DOHH2 (cell line): ENCODE results near the gene CRMP1.

ENCODE experiments used
- H3F3A ChIP-seq: fragments of 200-600 bp; sonication (generic), shearing (Covaris generic); 2 replicates; pipeline ENCODE4 v1.6.0; 2016; ENCODE audit warnings: antibody characterized with exemption, mild to moderate bottlenecking; ENCODE audit not compliant: control insufficient read depth, insufficient read depth
- H3K27ac ChIP-seq: fragments of 200-600 bp; sonication (generic); 2 replicates; pipeline ENCODE4 v1.5.1; 2014; ENCODE audit warnings: low read depth, mild to moderate bottlenecking, low read length, moderate library complexity
- H3K27me3 ChIP-seq: fragments of 200-600 bp; sonication (generic); 2 replicates; pipeline ENCODE4 v1.6.1; 2014; ENCODE audit warnings: mild to moderate bottlenecking, low read length, mixed read lengths; ENCODE audit not compliant: control insufficient read depth
- H3K36me3 ChIP-seq: fragments of 200-600 bp; sonication (generic); 2 replicates; pipeline ENCODE4 v1.6.1; 2014; ENCODE audit warnings: mild to moderate bottlenecking, low read length, moderate library complexity, mixed read lengths; ENCODE audit not compliant: control insufficient read depth
- H3K4me1 ChIP-seq: fragments of 200-600 bp; sonication (generic); 2 replicates; pipeline ENCODE4 v1.6.1; 2014; ENCODE audit warnings: mild to moderate bottlenecking, low read length, mixed read lengths; ENCODE audit not compliant: control insufficient read depth
- H3K4me2 ChIP-seq: fragments of 200-600 bp; sonication (generic); 2 replicates; pipeline ENCODE4 v1.6.0; 2014; ENCODE audit warnings: mild to moderate bottlenecking, low read length, moderate library complexity
- H3K4me3 ChIP-seq: fragments of 200-600 bp; sonication (generic); 2 replicates; pipeline ENCODE4 v1.5.1; 2014; ENCODE audit warnings: mild to moderate bottlenecking, low read length, mixed read lengths
- H3K79me2 ChIP-seq: fragments of 200-600 bp; sonication (generic); 2 replicates; pipeline ENCODE4 v1.6.1; 2014; ENCODE audit warnings: mild to moderate bottlenecking, low read length, mixed read lengths; ENCODE audit not compliant: control insufficient read depth
- H3K9me2 ChIP-seq: fragments of 200-600 bp; sonication (generic); replicated peaks from 2 replicates; pipeline ENCODE4 v1.6.1; 2014; ENCODE audit warnings: mild to moderate bottlenecking, low read length, mixed read lengths; ENCODE audit not compliant: control insufficient read depth
- H3K9me3 ChIP-seq: fragments of 200-600 bp; sonication (generic); 2 replicates; pipeline ENCODE4 v1.6.1; 2014; ENCODE audit warnings: antibody characterized with exemption, low read length, mixed read lengths; ENCODE audit not compliant: control insufficient read depth, insufficient read depth
- H4K20me1 ChIP-seq: fragments of 200-600 bp; sonication (generic); 2 replicates; pipeline ENCODE4 v1.6.0; 2014; ENCODE audit warnings: low read depth, mild to moderate bottlenecking, antibody characterized with exemption, low read length, moderate library complexity; ENCODE audit not compliant: control insufficient read depth, insufficient read depth
- EZH2phosphoT487 ChIP-seq: fragments of 200-600 bp; sonication (generic); IDR thresholded peaks from 2 replicates; pipeline ENCODE4 v1.6.1; 2017; ENCODE audit warnings: borderline replicate concordance, mild to moderate bottlenecking, antibody characterized with exemption, low read length, moderate library complexity, mixed read lengths
- TF ChIP-seq, protein P1 (sequence below): fragments of 200-600 bp; sonication (generic); IDR thresholded peaks from one replicate; pipeline ENCODE4 v1.5.1; 2014; ENCODE audit warnings: antibody characterized with exemption, mild to moderate bottlenecking, low read depth, low read length; ENCODE audit not compliant: poor library complexity, severe bottlenecking

The CRMP1 gene

DNA sequence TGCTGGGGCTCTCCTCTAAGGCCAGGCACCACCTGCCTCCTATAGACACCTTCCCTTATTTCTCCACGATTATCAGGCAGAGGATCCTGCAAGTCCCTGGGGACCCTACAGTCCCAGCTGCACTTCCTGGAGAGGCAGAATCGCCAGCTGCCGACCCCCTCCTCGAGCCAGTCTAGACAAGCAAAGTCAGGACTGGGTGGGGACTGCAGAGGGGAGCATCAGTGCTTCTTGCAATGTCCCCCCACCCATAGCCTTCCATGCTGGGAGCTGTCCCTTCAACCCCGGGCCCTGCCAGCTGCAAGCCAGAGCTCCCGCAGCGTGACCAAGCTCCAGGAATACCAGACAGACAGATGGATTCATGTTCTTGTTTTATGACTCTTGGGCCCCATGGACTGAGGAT, 1.4 kb upstream of the CRMP1 start:
- Histone ChIP-seq H3K27me3 (no peaks in the 10 kb centered on the region; the same call in 1 of the 2 replicates), H3K79me2 (no peaks in the 10 kb centered on the region), H3K36me3 (no peaks in the 10 kb centered on the region), H3K27ac (no peak overlapping the region), H3K4me1 (no peaks in the 10 kb centered on the region), H3K9me3 (peaks cover 3% of the 10 kb centered on the region; the same call in 1 of the 2 replicates), H4K20me1 (no peaks in the 10 kb centered on the region), H3K9me2 (no peaks in the 10 kb centered on the region), H3K4me3 (no peak overlapping the region), H3F3A (no peaks in the 10 kb centered on the region), H3K4me2 (no peak overlapping the region)
- TF ChIP-seq EZH2phosphoT487: no peak
- TF ChIP-seq, protein P1, sequence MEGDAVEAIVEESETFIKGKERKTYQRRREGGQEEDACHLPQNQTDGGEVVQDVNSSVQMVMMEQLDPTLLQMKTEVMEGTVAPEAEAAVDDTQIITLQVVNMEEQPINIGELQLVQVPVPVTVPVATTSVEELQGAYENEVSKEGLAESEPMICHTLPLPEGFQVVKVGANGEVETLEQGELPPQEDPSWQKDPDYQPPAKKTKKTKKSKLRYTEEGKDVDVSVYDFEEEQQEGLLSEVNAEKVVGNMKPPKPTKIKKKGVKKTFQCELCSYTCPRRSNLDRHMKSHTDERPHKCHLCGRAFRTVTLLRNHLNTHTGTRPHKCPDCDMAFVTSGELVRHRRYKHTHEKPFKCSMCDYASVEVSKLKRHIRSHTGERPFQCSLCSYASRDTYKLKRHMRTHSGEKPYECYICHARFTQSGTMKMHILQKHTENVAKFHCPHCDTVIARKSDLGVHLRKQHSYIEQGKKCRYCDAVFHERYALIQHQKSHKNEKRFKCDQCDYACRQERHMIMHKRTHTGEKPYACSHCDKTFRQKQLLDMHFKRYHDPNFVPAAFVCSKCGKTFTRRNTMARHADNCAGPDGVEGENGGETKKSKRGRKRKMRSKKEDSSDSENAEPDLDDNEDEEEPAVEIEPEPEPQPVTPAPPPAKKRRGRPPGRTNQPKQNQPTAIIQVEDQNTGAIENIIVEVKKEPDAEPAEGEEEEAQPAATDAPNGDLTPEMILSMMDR: no peak

DNA sequence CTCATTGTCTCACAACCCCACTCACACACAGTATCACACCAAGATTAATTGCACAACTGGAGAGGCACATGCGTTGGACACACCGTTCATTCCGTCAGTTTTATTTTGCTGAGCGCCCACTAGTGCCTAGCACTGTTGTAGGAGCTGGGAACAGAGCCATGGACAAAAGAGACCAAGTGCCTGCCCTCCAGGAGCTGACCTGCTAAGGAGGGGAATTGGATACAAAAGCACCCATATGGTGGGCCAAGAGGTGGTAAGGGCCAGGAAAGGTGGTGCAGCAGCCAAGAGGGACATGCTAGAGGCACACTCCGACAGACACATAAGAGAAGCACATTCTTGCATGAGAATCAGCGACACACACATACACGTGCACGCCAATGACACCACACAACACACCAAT, 705 bp upstream of the CRMP1 start:
- TF ChIP-seq, protein P1: no peak
- TF ChIP-seq EZH2phosphoT487: no peak
- Histone ChIP-seq H3K4me3 (no peak overlapping the region), H3K4me2 (no peak overlapping the region), H3K27ac (no peak overlapping the region), H3K79me2 (no peaks in the 10 kb centered on the region), H3K36me3 (no peaks in the 10 kb centered on the region), H4K20me1 (no peaks in the 10 kb centered on the region), H3F3A (no peaks in the 10 kb centered on the region), H3K9me2 (no peaks in the 10 kb centered on the region), H3K27me3 (no peaks in the 10 kb centered on the region; the same call in 1 of the 2 replicates), H3K9me3 (peaks cover 6% of the 10 kb centered on the region; the same call in 1 of the 2 replicates), H3K4me1 (no peaks in the 10 kb centered on the region)

DNA sequence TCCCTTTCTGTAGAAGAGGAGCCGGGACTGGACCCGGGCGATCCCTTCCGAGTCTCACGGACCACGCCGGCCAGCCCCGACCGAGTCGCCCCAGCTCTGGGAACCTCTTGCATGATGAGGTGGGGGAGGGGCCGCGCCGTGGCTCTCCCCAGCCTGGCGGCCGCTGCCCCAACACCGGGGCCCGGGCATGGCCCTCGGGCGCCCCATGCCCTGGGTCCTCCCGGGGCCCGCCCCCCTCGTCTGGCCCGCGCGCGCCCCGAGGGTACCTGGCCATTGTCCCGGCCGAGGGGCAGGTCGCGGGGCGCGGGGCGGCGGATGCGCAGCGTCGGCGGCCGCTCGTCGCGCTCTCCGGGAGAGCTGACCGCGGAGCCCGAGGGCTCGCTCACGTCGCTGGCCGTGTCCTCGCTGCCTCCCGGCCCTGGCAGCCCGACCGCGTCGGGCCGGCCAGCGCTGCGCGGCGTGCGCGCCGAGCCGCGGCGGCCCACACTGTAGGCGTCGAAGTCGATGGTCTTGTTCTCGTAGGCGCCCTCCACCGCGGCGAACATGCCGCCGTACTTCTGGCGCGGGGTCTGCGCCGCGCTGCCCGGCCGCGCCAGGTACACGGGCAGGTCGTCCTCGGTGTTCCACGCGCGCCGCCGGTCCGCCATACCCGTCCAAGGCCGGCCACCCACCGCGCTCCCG, 423 bp downstream of the CRMP1 start:
- no peaks in the 10 kb centered on the region for H3F3A ChIP-seq
- no peak overlapping the region for H3K27ac ChIP-seq
- H3K4me2 ChIP-seq: no peak overlapping the region
- no peaks in the 10 kb centered on the region for H4K20me1 ChIP-seq
- no peaks in the 10 kb centered on the region for H3K79me2 ChIP-seq
- H3K4me3 ChIP-seq: no peak overlapping the region
- H3K36me3 ChIP-seq: no peaks in the 10 kb centered on the region
- TF ChIP-seq, protein P1: no peak
- no peak for TF ChIP-seq EZH2phosphoT487
- H3K4me1 ChIP-seq: no peaks in the 10 kb centered on the region
- H3K9me3 ChIP-seq: peaks cover 6% of the 10 kb centered on the region; the same call in 1 of the 2 replicates
- no peaks in the 10 kb centered on the region for H3K27me3 ChIP-seq
- H3K9me2 ChIP-seq: no peaks in the 10 kb centered on the region
